GM21717 (cell line): ENCODE data around the gene GAL3ST3.

Source experiments
- ATAC-seq: cut with Tn5 transposase; IDR thresholded peaks from one replicate; pipeline ENCODE4 v1.9.1; 2021; ENCODE audit warnings: mild to moderate bottlenecking, moderate library complexity; ENCODE audit not compliant: unreplicated experiment

GAL3ST3 gene

DNA sequence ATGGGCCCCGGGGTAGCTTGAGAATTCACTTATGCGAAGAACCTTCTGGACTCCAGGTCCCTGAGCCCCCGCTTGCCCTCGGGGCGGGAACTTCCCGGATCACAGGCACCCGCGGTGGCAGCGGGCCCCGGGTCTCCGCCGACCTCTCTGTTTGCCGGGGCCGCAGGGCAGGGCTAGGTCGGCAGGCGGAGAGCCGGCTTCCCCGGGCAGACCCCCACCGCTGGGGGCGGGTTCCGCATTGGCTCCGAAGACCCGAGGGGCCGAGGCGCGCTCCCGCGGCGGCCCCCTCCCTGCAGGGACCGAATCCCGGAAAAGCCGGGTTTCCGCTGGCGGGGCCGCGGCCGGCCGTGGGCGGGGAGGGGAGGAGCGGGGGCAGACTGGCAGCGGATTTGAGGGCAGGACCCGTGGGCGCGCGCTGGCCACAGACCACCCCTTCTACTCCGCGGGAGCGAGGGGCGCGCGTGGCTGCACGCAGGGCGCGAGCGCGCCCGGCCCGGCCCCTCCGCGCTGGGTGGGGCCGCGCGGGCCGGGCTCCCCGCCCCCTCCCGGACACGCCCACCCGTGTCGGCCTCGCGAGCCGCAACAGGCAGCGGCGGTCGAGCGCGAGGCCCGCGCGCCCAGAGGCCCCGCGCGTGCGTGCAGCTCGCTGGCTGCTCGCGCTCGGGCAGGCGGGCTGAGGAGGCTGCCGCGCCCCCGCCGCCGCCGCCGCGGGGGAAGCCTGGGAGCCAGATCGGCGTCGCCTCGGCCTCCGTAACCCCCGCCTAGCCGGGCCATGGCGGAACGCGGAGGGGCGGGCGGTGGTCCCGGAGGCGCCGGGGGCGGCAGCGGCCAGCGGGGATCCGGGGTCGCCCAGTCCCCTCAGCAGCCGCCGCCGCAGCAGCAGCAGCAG is 21.0 kb upstream of the GAL3ST3 start, which contains the start of gene PACS1:
PACS1 (plus strand) TSS at position 558 of the 889 bp plus-strand sequence; CDS start at position 773, 215 bp downstream.
- ATAC-seq: no peak

DNA sequence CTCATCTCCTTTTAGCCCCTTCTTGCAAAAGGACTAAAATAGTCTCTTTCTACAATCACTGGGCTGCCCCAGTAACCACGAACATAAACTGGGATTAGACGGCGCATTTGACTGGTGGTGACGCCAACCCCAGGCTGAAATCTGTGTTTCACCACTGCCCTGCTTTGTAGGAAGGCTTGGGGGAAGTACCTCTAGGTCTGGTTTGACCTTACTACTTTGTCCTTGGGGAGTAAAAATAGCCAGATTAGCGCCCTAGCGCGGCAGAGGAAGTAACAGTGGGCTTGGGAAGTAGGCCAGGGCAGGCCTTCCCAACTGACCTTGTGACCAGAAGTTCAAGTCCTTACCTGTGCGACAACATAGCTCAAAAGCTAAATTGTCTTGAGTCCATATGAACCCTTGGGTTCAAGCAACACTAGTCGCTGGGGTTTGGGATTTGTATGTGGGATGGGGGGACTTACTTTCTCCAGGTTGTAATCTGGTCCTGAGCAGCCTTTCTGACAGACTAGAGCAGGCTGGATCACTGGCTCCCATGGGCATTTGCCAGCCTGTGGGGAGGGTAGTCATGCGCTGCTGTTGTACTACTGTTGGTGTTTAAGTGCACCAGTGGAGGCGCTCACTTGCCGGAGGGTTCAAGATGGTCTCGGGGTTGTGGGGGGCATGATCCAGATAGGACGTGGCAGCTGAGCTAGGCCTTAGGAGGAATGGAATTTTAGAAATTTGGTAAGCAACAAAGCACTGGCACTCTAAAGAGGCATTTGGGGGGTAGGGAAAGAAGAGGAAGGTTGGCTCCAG is 20.2 kb upstream of the GAL3ST3 start:
- no peak for ATAC-seq

DNA sequence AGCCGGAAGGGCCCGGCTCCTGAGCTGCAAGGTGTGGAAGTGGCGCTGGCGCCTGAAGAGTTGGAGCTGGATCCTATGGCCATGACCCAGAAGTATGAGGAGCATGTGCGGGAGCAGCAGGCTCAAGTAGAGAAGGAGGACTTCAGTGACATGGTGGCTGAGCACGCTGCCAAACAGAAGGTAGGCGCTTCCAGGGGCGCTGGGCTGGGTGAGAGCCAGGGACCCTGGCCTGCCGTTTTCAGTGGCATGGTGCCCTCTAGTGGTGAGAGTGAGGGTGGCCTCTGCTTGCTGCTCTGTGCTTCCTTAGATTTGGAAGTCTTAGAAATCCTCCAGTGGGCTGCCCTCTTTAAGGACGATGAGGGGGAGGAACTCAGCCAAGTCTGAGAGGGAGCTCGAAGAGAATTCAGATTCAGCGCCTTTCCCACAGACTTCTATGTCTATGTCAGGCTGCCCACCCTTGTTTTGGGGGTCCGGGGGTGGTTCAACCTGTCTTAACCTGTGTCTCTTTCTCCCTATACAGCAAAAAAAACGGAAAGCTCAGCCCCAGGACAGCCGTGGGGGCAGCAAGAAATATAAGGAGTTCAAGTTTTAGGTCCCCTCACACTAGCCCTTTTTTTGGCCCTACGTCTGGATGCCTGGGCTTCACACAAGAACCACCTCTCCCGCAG is 19.3 kb upstream of the GAL3ST3 start:
- no peak for ATAC-seq

DNA sequence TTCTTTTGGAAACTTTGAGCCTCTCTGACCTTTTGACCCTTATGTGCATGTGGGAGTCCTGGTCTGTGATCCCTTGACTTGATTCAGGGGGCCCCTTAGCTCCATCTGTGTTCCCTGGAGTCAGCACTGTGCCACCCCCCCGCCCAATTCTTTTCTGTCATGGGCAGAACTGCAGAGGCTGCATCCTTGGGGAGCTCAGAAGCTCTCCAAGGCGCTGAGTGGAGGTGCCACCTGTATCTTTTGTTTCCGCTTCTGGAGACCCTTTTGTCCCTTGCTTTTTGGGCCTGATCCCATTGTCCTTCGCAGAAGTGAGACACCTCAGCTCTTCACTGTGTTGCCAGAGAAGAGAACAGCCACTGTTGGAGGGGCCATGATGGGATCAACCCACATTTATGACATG is 18.7 kb upstream of the GAL3ST3 start:
- ATAC-seq: no peak

DNA sequence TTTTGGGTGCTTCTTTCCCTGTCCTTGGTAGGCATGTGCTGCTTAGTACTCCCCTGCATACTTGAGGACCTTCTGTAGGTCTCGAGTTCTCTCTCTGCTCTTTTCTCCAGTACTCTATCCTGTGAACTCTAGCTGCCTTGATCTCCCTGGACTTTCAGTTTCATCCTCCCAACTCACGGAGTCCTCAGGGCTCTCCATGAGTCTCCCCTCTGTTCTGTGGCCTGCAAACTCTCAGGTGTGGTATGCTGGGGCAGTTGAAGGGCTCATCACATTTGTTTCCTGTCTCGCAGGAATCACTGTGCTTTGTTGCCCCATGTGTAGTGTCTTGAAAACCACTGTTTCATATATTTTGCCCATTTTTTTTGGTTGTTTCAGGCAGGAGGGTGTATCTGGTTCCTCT is 17.8 kb upstream of the GAL3ST3 start:
- ATAC-seq: no peak

DNA sequence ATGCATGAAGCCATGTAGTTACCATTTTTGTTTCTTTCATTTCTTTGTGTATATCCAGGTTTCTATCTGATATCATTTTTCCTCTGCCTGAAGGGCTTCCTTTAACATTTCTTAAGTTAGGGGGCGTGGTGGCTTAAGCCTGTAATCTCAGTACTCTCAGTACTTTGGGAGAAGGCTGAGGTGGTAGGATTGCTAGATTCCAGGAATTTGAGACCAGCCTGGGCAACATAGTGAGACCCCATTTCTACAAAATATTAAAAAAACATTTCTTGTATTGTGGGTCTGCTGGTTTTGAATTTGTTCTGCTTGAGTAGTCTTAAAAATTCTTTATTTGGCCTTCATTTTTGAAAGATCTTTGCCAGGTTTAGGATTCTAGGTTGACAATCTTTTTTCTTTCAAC is 15.6 kb upstream of the GAL3ST3 start:
- ATAC-seq: no peak

DNA sequence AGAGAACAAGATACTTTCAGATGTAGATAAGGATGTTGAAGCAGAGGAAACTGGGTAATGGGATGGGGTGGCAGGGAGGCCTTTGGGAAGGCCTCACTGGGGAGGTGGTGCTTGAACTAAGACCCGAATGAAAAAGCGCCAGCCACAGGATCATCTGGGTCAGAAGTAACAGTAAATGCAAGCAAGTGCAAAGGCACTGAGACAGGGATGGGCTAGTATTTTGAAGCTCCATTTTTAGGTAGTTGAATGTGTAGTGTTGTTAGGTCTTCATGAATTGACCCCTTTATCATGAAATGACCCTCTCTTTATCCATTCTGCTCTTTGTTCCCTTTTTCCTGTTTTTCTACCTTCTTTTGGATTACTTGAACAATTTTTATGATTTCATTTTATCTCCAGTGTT is 14.9 kb upstream of the GAL3ST3 start:
- no peak for ATAC-seq

DNA sequence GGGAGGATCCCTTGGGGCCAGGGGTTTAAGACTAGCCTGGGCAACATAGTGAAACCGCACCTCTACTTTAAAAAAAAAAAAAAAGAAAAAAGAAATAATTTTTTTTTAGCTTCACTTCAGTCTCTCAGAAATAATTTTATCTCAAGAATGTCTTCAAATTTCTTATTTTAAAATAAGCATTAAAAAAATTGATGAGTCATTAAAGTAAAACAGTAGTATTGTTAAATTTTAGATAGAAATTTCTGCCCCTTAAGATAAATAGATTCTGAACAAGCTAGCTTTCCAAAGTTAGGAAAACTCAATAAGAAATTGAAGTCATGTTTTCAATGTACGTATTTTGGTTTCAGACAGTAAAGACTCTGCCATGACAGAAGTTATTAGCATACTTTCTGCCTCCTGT is 13.4 kb upstream of the GAL3ST3 start:
- ATAC-seq: no peak

DNA sequence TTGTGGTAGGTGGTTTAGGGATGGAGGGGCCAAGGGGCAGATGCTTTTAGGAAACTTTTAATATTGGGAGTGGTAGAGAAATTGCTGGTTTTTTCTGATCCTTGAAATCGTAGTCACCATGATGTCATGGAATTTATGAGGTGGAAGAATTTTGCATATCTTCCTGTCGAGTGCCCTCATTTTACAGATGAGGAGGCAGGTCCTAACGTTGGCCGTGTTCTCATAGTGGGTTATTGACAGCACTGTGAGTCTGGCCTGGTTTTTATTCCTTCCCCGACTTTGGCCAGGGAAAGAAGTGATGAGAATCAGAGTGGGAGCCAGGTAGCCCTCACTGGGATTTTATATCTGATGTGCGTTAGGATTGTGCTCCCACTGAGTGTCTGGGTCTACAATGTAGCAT is 12.3 kb upstream of the GAL3ST3 start:
- no peak for ATAC-seq

DNA sequence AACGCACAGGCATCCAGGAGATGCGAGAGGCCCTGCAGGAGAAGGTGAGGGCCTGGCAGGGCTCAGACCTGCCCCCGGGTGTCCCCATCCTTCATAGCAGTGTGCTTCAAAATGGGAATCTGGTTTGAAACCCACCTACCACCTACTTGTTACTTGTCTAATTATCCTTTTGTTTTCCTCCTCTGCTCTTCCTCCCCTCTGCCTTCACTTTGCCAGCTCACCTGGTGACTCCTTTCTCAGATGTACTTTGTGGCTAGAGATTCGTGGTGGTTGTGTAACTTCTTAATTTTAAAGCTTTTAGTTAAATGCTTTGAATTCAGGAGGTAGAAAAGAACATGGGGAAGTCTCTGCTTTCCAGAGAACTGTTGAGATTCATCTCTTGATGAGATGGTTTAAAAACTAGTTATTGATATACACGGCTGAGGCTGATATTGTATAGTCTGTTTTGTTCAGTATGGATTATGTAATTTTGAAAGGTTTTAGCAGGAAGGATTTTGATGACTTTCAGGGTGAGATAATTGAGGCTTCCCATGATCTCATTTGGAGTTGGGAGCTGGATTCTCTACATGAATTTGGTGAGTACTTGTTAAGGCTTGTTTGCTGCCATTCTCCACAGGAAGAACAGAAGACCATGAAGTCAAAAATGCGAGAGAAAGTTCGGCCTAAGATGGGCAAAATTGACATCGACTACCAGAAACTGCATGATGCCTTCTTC is 11.2 kb upstream of the GAL3ST3 start:
- ATAC-seq: no peak

DNA sequence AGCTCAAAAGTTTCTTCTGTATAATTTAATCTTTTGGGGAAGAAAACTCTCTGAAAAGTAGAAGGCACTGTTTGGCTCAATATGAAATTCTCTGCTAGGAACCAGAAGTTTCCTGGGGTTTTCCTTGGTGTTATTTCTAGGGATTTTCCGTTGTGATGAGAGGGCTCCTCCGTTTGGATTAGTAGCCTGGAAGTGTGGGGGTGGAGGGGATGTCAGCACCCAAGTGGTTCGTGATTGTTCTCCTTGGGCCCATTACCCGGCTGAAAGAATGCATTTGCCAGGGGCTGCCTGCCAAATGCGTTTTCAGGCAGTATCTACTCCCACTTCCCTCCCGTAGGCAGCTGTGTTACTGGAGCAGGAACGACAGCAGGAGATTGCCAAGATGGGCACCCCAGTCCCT is 7.5 kb upstream of the GAL3ST3 start:
- no peak for ATAC-seq

DNA sequence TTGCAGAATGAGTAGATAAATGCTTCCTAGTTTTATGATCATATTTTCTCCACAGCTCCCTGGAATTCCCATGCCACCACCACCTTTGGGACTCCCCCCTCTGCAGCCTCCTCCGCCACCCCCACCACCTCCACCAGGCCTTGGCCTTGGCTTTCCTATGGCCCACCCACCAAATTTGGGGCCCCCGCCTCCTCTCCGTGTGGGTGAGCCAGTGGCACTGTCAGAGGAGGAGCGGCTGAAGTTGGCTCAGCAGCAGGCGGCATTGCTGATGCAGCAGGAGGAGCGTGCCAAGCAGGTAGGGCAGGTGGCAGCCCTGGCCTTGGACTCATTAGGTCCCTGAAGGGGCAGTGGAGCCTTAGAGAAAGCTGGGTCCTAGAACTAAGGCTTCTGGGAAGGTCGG is 6.1 kb upstream of the GAL3ST3 start:
- ATAC-seq: no peak

DNA sequence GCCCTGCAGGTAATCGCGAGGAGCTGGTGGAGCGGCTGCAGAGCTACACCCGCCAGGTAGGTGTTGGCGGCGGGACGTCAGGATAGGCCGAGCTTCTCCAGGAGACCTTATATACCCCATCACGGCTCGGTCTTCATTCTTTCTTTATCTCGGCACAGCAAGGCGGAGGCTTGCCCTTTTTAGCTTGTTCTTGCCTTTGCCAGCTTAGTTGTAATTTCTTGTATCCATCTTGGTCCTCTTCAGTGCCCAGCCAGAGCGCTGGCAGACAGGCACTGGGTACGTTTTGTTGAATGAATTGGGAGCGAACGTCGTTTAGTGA is 3.7 kb upstream of the GAL3ST3 start:
- no peak for ATAC-seq

DNA sequence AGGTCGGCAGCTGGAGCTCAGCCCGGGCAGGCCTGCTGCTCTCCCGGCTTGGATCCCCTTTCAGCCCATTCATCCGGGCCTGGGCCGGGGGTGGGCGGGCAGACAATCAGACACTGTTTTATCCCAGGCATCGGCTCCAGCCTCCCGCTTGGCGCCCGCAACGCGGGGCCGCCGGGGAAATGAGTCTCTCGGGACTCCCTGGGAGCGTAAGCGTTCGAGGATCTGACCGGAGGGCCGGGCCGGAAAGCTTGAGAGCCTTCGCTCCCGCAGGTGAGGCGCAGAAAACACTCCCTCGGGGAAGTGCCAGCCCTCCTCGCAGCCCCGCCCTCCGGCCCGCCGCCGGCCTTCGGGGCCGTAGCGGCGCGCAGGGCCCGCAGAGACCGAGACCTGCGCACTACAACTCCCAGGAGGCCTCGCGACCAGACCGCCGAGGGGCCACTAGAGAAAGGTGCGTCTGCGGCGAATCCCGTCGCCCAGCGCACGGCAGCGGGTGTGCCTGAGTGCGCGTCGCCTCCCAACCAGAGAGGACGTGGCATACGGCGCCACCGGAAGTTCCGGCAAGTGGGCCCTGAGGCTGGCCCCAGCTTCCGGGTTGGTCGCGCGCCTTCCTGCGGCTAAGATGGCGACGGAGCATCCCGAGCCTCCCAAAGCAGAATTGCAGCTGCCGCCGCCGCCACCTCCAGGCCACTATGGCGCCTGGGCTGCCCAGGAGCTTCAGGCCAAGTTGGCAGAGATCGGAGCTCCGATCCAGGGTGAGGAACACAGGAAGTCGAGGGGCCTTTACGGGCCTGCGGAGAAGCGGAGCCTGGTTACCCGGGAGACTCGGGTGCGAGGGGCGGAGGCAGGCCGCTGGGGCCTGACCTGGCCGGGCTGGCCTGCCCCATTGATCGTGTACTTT is 3.1 kb upstream of the GAL3ST3 start, which contains the start of gene SF3B2:
SF3B2 (plus strand) TSS at position 599 of the 898 bp plus-strand sequence; CDS start at position 620, 21 bp downstream.
- peak; percentile 79 for ATAC-seq

DNA sequence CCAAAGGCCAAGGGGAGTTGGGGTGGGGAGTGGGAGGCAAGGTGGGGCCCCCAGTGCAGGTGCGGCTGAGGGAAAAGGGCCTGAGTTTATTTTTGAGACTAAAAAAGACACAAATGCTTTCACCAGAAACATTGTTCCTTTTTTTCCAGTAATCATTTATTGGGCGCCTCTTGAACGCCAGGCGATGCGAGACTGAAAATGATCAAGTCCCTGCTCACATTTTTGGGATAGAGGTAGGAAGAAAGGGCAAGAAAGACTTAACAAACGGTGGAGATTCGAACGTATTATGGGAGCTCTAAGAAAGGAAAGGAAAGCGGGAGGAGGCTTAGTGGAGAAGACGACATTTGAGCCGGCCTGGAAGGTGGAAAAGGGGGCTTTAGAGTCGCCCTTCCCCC is 2.4 kb upstream of the GAL3ST3 start:
- no peak for ATAC-seq

DNA sequence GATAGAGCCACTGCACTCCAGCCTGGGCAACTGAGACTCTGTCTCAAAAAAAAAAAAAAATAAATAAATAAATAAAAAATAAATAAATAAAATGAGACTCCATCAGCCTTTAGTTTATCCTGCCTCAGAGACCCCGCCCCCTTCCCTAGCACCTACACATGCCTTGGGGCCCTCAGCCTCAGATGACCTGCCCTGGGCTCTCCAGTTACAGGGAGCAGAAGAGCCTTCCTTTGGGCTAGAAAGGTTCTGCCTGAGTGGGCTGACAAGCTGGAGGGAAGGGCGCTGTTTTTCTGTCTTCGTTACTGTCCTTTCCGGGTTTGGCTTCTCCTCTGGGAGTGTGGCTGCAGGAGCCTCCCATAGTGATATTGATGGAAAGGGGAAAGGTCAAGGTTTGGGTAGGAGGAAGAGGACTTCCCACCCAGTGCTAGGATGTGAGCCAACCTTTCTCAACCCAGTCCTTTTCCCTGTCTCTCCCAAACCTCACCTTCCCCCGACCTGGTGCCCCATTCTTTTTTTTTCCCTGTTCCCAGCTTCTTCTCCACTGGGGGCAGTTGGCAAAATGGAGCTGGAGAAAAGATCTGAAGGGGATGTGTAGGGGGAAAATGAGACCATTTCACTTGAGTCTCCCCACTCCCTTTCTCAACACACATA is 1.7 kb upstream of the GAL3ST3 start:
- ATAC-seq: no peak

DNA sequence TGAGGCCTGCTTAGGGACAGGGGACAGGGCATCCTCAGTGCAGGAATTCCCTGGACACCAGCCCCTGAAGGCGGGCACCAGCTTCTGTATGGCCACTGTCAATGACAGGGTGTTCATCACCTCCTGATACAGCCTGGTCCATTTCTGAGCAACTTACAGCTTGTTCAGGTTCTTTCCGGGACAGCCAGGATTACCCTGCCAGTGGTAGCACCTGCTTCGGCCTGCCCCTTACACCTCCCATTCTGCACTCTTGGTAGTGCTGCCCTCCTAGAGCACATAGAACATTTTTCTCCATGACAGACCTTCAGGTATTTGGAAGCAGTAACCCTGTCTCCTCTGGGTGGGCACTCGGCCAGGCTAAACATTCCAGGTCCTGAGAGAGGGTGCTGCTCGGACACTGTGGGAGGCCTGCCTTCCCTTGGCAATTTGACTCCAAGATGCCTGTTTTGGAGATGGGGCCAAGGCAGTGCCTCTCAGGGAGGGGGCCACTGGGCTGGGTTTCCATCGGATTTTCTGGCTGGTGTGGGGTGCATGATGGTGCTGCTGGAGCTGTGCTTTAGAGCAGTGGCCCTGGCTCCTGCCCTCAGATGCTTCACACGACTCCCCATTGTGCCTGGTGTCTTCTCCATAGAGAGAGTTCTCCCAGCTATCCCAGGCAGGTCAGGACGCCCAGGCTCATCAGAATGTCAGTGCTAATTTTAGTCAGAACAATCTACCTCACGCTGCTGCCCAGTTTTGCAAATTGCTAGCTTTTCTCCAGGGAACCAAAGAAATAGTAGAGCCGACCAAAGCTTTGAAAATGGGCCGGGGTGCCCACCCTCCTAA is 1.2 kb downstream of the GAL3ST3 start:
- ATAC-seq: no peak

DNA sequence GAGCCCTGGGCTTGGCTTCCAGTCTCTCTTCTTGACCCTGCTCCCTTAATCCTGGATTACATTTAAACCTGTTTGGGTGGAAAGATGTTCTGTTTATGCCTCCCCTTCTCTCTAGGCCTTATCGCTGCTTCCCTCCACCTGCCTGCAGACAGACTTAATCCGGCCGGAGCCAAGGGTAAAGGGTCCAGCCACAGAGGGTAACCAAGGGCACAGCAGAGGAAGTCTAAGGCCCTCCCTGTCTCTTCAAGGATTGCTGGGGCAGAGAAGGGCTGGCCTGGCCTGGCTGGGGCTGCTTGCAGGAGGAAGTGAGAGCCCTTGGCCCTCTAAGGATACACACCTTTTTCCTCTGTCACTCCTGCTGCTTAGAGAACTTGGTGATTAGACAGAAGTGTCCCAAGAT is 2.1 kb downstream of the GAL3ST3 start:
- ATAC-seq: no peak
